Measurements from ENCODE around the gene RAP2B. TPM values are rescaled to one million over a fixed set of nuclear protein-coding genes. Genes with fewer than 3 reads are reported as not detected.

RAP2B gene
- total RNA-seq, 1 donor from 2014 or later: 2.7 TPM

DNA sequence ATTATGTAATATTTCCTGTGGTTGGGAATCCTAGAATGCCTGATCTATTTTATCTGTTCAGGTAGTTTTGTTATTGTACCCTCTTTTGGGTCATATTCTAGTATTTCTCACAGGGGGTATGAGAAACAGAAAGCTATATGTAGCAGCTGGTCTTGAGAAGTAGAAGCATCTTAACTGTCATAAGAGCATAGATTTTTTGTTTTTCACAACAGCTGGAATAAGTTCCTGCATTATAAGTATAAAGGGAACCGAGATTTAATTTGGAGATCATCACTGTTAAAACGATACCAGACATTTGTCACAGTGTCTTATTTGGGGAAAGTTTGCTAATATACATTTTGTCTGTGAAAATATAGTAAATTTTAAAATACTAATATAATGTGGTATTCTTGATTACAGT is 4.8 kb downstream of the RAP2B start:
- no peak for DNase-seq
- intact Hi-C loops (cut with micrococcal nuclease): loop anchor here (10.0 kb wide), 1 partner anchor 118 kb away; no protein-coding TSS in a partner anchor
- TF ChIP-seq, protein P1, sequence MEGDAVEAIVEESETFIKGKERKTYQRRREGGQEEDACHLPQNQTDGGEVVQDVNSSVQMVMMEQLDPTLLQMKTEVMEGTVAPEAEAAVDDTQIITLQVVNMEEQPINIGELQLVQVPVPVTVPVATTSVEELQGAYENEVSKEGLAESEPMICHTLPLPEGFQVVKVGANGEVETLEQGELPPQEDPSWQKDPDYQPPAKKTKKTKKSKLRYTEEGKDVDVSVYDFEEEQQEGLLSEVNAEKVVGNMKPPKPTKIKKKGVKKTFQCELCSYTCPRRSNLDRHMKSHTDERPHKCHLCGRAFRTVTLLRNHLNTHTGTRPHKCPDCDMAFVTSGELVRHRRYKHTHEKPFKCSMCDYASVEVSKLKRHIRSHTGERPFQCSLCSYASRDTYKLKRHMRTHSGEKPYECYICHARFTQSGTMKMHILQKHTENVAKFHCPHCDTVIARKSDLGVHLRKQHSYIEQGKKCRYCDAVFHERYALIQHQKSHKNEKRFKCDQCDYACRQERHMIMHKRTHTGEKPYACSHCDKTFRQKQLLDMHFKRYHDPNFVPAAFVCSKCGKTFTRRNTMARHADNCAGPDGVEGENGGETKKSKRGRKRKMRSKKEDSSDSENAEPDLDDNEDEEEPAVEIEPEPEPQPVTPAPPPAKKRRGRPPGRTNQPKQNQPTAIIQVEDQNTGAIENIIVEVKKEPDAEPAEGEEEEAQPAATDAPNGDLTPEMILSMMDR (IDR thresholded peaks at IDR 0.05; ENCODE audit: borderline replicate concordance): no peak
- no peak overlapping the region for H3K27ac ChIP-seq (replicated peaks)
- no peaks in the 10 kb centered on the region for H3K9me3 ChIP-seq (replicated peaks)
- peaks cover 57% of the 10 kb centered on the region for H3K4me1 ChIP-seq
- H3K36me3 ChIP-seq: no peaks in the 10 kb centered on the region
- H3K4me3 ChIP-seq: peak overlapping the region; percentile 97
- H3K27me3 ChIP-seq (ENCODE audit: low read depth): no peaks in the 10 kb centered on the region

DNA sequence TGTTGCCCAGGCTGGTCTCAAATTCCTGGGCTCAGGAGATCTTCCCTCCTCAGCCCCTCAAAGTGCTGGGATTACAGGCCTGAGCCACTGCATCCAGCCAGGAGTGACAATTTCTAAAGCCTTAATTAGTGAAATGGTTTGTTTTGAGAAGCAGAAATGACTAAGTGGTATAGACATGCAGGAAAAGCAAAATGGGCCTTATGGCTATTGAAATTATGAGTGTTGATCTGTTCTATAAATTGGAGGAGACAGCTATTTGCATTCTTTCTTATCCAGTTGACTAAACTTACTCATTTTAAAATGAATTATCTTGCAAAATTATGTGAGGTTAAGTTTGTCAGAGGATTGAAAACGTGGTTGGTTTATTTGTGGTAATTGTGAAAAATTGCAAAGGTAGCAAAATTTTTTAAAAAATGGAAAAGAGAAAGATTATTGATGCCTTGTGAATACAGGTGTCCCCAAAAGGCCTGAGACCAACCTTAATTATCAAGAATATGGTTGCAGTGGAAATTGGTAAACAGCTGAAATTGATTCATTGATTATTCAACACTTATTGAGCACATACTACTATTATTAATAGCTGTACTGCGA is 7.9 kb downstream of the RAP2B start:
- Histone ChIP-seq H3K36me3 (no peaks in the 10 kb centered on the region), H3K4me3 (no peak overlapping the region), H3K9me3 (replicated peaks) (no peaks in the 10 kb centered on the region), H3K27ac (replicated peaks) (no peak overlapping the region), H3K27me3 (ENCODE audit: low read depth) (no peaks in the 10 kb centered on the region), H3K4me1 (peaks cover 29% of the 10 kb centered on the region)
- TF ChIP-seq, protein P1 (IDR thresholded peaks at IDR 0.05; ENCODE audit: borderline replicate concordance): no peak
- DNase-seq: no peak
- intact Hi-C loops (cut with micrococcal nuclease): loop anchor here (10.0 kb wide), 1 partner anchor 115 kb away; no protein-coding TSS in a partner anchor

DNA sequence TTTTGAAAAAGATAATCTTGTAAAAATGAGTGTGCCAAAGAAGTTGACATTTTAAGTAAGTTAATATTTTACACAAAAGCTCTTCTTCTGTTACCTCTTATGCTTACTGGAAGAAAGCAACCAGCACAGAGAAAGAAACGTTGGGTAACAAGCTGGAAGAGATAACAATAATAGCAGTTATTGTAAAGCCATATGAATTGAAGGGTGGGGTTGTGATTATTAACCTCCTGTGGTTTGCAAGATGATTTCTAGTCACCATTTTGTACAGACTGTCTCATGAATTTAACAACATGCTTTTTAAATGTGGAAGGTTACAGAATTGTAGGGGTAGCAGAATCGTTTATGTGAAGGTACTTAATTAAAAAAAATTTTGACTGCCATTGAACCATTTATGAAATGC is 9.2 kb downstream of the RAP2B start:
- TF ChIP-seq, protein P1 (IDR thresholded peaks at IDR 0.05; ENCODE audit: borderline replicate concordance): no peak
- intact Hi-C loops (cut with micrococcal nuclease): no loop called here
- no peak for DNase-seq
- Histone ChIP-seq H3K36me3 (no peaks in the 10 kb centered on the region), H3K4me3 (no peak overlapping the region), H3K4me1 (peaks cover 15% of the 10 kb centered on the region), H3K9me3 (replicated peaks) (peaks cover 2% of the 10 kb centered on the region), H3K27me3 (ENCODE audit: low read depth) (no peaks in the 10 kb centered on the region), H3K27ac (replicated peaks) (no peak overlapping the region)

DNA sequence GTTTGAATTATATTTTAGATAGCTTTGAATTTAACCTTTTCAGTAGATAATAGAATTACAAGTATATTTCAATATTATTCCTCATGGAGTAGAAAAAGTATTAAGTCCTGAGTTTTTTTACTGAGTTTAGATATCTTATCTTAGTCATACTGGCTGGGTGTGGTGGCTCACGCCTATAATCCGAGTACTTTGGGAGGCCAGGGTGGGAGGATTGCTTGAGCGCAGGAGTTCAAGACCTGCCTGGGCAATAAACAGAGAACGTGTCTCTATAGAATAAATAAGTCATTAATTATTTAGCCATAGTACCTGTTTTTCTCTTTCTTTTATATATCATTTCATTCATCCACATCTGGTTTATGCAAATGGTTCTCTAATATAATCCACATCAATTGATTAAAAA is 9.9 kb downstream of the RAP2B start:
- DNase-seq: no peak
- H3K4me3 ChIP-seq: no peak overlapping the region
- intact Hi-C loops (cut with micrococcal nuclease): no loop called here
- no peaks in the 10 kb centered on the region for H3K27me3 ChIP-seq (ENCODE audit: low read depth)
- H3K27ac ChIP-seq (replicated peaks): no peak overlapping the region
- H3K4me1 ChIP-seq: peaks cover 9% of the 10 kb centered on the region
- peaks cover 7% of the 10 kb centered on the region for H3K9me3 ChIP-seq (replicated peaks)
- TF ChIP-seq, protein P1 (IDR thresholded peaks at IDR 0.05; ENCODE audit: borderline replicate concordance): no peak
- H3K36me3 ChIP-seq: no peaks in the 10 kb centered on the region

DNA sequence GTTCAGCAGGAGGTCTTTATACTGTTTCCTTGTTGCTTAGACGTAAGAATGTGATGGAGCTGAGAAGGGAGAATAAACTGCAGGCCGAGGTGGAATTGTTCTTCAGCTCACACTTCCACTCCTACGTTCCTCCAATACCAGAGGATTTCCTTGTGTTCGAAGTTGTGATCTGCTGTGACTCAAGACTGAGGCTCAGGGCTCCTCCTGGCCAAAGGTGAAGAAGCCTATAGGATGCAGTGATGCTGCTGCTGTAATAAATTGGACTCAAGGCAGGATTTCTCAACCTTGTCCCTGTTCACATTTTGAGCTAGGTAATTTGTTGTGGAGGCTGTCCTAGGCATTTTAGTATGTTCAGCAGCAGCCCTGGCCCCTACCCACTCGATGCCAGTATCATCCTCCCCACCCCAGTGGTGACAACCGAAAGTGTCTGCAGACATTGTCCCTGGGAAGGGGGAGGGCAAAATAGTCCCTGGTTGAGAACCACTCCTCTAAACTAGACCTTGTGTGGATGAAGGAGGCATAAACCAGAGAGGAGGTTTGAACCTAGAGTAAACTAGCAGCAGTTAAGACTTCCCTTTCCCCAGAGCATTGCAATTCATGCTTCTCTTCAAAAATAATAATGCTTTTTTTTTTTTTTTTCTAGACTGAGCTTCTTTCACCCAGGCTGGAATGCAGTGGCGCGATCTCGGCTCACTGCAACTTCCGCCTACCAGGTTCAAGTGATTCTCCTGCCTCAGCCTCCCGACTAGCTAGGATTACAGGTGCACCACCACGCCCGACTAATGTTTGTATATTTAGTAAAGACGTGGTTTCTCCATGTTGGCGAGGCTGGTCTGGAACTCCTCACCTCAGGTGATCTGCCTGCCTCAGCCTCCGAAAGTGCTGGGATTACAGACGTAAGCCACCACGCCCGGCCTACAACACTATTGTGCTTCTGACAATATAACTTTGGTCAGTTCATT is 11.1 kb downstream of the RAP2B start:
- Histone ChIP-seq H3K27ac (replicated peaks) (no peak overlapping the region), H3K4me1 (no peaks in the 10 kb centered on the region), H3K27me3 (ENCODE audit: low read depth) (no peaks in the 10 kb centered on the region), H3K9me3 (replicated peaks) (peaks cover 7% of the 10 kb centered on the region), H3K4me3 (no peak overlapping the region), H3K36me3 (no peaks in the 10 kb centered on the region)
- no peak for DNase-seq
- TF ChIP-seq, protein P1 (IDR thresholded peaks at IDR 0.05; ENCODE audit: borderline replicate concordance): no peak
- intact Hi-C loops (cut with micrococcal nuclease): no loop called here

Measured in left ventricle myocardium inferior (tissue), 1 donor.